ENCODE results near the gene CCDC157. TPM values are rescaled to one million over a fixed set of nuclear protein-coding genes. Genes with fewer than 3 reads are reported as not detected.

The CCDC157 gene
- polyA plus RNA-seq, 1 donor from 2014 or later: 32.2 TPM

GRCh38 chr22:30317778-30318177 is 39.0 kb upstream of the CCDC157 start:
- H4K20me1 ChIP-seq (ENCODE audit: insufficient read depth): no peaks in the 10 kb centered on the region
- no peaks in the 10 kb centered on the region for H3K9me3 ChIP-seq (ENCODE audit: low read length)
- H3K9ac ChIP-seq (ENCODE audit: low read length): no peak overlapping the region
- no peak overlapping the region for H3K4me3 ChIP-seq (ENCODE audit: low read length)
- H3K36me3 ChIP-seq (ENCODE audit: insufficient read depth, low read length): no peaks in the 10 kb centered on the region
- TF ChIP-seq TAF1 (IDR thresholded peaks at IDR 0.05; ENCODE audit: low read depth): no peak
- no peak for TF ChIP-seq SMC3 (conservative IDR thresholded peaks at IDR 0.05; ENCODE audit: poor library complexity)
- no peak for TF ChIP-seq EP300 (conservative IDR thresholded peaks at IDR 0.05; ENCODE audit: poor library complexity, severe bottlenecking)
- no peak overlapping the region for H3K27ac ChIP-seq (ENCODE audit: low read length)
- H3F3A ChIP-seq (ENCODE audit: insufficient read depth, low read length, poor library complexity, severe bottlenecking): no peaks in the 10 kb centered on the region
- H3K9me2 ChIP-seq (ENCODE audit: insufficient read depth, low read length): no peaks in the 10 kb centered on the region
- H3K4me2 ChIP-seq (ENCODE audit: low read length): no peak overlapping the region
- no peak overlapping the region for H2AFZ ChIP-seq (ENCODE audit: low read depth, low read length)
- no peaks in the 10 kb centered on the region for H3K79me2 ChIP-seq (replicated peaks; ENCODE audit: insufficient read depth, low read length)
- H3K27me3 ChIP-seq (ENCODE audit: insufficient read depth, low read depth, low read length): no peaks in the 10 kb centered on the region

GRCh38 chr22:30318799-30319419 is 37.9 kb upstream of the CCDC157 start:
- no peak overlapping the region for H3K4me3 ChIP-seq (ENCODE audit: low read length)
- no peaks in the 10 kb centered on the region for H3K36me3 ChIP-seq (ENCODE audit: insufficient read depth, low read length)
- H3F3A ChIP-seq (ENCODE audit: insufficient read depth, low read length, poor library complexity, severe bottlenecking): no peaks in the 10 kb centered on the region
- no peak overlapping the region for H3K27ac ChIP-seq (ENCODE audit: low read length)
- H3K9me2 ChIP-seq (ENCODE audit: insufficient read depth, low read length): no peaks in the 10 kb centered on the region
- H3K9me3 ChIP-seq (ENCODE audit: low read length): no peaks in the 10 kb centered on the region
- H3K79me2 ChIP-seq (replicated peaks; ENCODE audit: insufficient read depth, low read length): no peaks in the 10 kb centered on the region
- no peaks in the 10 kb centered on the region for H4K20me1 ChIP-seq (ENCODE audit: insufficient read depth)
- no peak for TF ChIP-seq MXI1 (conservative IDR thresholded peaks at IDR 0.05; ENCODE audit: poor library complexity, severe bottlenecking)
- no peak for TF ChIP-seq TAF1 (IDR thresholded peaks at IDR 0.05; ENCODE audit: low read depth)
- no peaks in the 10 kb centered on the region for H3K27me3 ChIP-seq (ENCODE audit: insufficient read depth, low read depth, low read length)
- H2AFZ ChIP-seq (ENCODE audit: low read depth, low read length): no peak overlapping the region
- no peak overlapping the region for H3K9ac ChIP-seq (ENCODE audit: low read length)
- no peak overlapping the region for H3K4me2 ChIP-seq (ENCODE audit: low read length)

GRCh38 chr22:30320021-30320556 is 36.7 kb upstream of the CCDC157 start:
- H3K9ac ChIP-seq (ENCODE audit: low read length): no peak overlapping the region
- no peaks in the 10 kb centered on the region for H3F3A ChIP-seq (ENCODE audit: insufficient read depth, low read length, poor library complexity, severe bottlenecking)
- no peak overlapping the region for H3K4me3 ChIP-seq (ENCODE audit: low read length)
- H2AFZ ChIP-seq (ENCODE audit: low read depth, low read length): no peak overlapping the region
- no peak overlapping the region for H3K27ac ChIP-seq (ENCODE audit: low read length)
- H3K27me3 ChIP-seq (ENCODE audit: insufficient read depth, low read depth, low read length): no peaks in the 10 kb centered on the region
- no peaks in the 10 kb centered on the region for H4K20me1 ChIP-seq (ENCODE audit: insufficient read depth)
- no peak for TF ChIP-seq EZH2 (IDR thresholded peaks at IDR 0.05; ENCODE audit: borderline replicate concordance, insufficient read depth, low read length, poor library complexity, severe bottlenecking)
- no peak for TF ChIP-seq EP300 (conservative IDR thresholded peaks at IDR 0.05; ENCODE audit: poor library complexity, severe bottlenecking)
- no peak for TF ChIP-seq SMC3 (conservative IDR thresholded peaks at IDR 0.05; ENCODE audit: poor library complexity)
- TF ChIP-seq MXI1 (conservative IDR thresholded peaks at IDR 0.05; ENCODE audit: poor library complexity, severe bottlenecking): no peak
- H3K9me3 ChIP-seq (ENCODE audit: low read length): no peaks in the 10 kb centered on the region
- no peak overlapping the region for H3K4me2 ChIP-seq (ENCODE audit: low read length)
- no peaks in the 10 kb centered on the region for H3K79me2 ChIP-seq (replicated peaks; ENCODE audit: insufficient read depth, low read length)
- no peaks in the 10 kb centered on the region for H3K9me2 ChIP-seq (ENCODE audit: insufficient read depth, low read length)
- H3K36me3 ChIP-seq (ENCODE audit: insufficient read depth, low read length): no peaks in the 10 kb centered on the region

- H3F3A ChIP-seq (ENCODE audit: insufficient read depth, low read length, poor library complexity, severe bottlenecking): no peaks in the 10 kb centered on the region
- TF ChIP-seq TAF1 (IDR thresholded peaks at IDR 0.05; ENCODE audit: low read depth): no peak
- no peak for TF ChIP-seq RAD21 (conservative IDR thresholded peaks at IDR 0.05)
- TF ChIP-seq POLR2AphosphoS5 (IDR thresholded peaks at IDR 0.05): no peak
- TF ChIP-seq EZH2 (IDR thresholded peaks at IDR 0.05; ENCODE audit: borderline replicate concordance, insufficient read depth, low read length, poor library complexity, severe bottlenecking): no peak
- no peak for TF ChIP-seq MXI1 (conservative IDR thresholded peaks at IDR 0.05; ENCODE audit: poor library complexity, severe bottlenecking)
- TF ChIP-seq REST (IDR thresholded peaks at IDR 0.05; ENCODE audit: borderline replicate concordance): no peak
- TF ChIP-seq SMC3 (conservative IDR thresholded peaks at IDR 0.05; ENCODE audit: poor library complexity): no peak
- TF ChIP-seq CTCF (IDR thresholded peaks at IDR 0.05; ENCODE audit: poor library complexity, severe bottlenecking): no peak
- no peak for TF ChIP-seq EP300 (conservative IDR thresholded peaks at IDR 0.05; ENCODE audit: poor library complexity, severe bottlenecking)
- no peak overlapping the region for H3K4me3 ChIP-seq (ENCODE audit: low read length)
- no peaks in the 10 kb centered on the region for H3K9me2 ChIP-seq (ENCODE audit: insufficient read depth, low read length)
- no peaks in the 10 kb centered on the region for H3K9me3 ChIP-seq (ENCODE audit: low read length)
- no peak overlapping the region for H3K4me2 ChIP-seq (ENCODE audit: low read length)
- H3K27ac ChIP-seq (ENCODE audit: low read length): no peak overlapping the region
- H3K27me3 ChIP-seq (ENCODE audit: insufficient read depth, low read depth, low read length): no peaks in the 10 kb centered on the region
- H3K9ac ChIP-seq (ENCODE audit: low read length): no peak overlapping the region
- no peaks in the 10 kb centered on the region for H4K20me1 ChIP-seq (ENCODE audit: insufficient read depth)
- H3K79me2 ChIP-seq (replicated peaks; ENCODE audit: insufficient read depth, low read length): no peaks in the 10 kb centered on the region
- no peak overlapping the region for H2AFZ ChIP-seq (ENCODE audit: low read depth, low read length)
- H3K36me3 ChIP-seq (ENCODE audit: insufficient read depth, low read length): no peaks in the 10 kb centered on the region
These were observed 35.3 kb upstream of the CCDC157 start for GRCh38 chr22:30321461-30321860.
